ENCODE measurements around the gene RILP. TPM values are rescaled to one million over a fixed set of nuclear protein-coding genes. Genes with fewer than 3 reads are reported as not detected.

The RILP gene
- total RNA-seq, 1 experiment from 2014 or later, result 11.6 TPM

DNA sequence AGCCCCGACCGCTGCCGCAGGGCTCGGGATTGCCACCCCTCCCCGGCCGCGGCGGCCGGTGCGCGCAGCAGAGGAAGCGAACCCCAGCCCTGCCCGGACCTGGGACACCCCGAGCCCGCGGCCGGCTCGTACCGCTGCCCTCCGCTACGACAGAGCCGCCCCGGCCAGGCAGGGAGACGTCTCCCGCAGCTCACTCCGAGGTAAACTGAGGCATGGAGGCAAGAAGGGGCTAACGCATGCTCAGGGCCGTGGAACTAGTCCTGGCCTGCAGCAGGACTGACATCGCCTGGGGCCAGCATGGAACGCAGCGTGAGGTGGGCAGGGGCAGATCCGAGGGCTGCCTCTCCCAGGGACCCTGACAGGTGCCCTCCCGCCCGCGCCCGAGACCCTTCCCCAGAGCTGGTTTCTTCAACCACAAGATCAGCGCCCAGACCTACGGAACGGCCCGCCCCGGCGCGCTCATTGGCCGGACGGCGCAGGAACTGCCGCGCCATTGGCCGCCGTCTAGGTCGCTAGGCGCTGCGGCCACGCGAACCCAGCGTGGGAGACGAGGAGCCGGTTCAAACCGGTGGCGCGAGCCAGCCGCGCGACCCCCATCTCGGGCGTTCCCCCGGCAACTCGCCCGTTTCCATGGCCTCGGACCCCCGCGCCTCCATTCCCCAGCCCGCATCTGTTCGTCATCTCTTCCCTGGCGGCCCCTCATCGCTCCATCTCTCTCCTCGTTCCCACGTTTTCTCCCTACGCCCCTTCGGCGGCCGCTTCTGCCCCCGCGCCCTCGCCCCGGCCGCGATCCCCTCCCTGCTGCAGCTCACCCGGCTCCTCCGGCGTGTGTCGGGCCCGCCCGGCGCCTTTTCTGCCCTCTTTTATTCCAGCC, 21.4 kb downstream of the RILP start, which contains the start of gene SLC43A2:
SLC43A2 (minus strand) TSS at position 853 of the 874 bp plus-strand sequence. CDS start 960 bp downstream, outside the sequence.
- POLR2A ChIA-PET, result interaction anchor here (1.0 to 3.8 kb wide), 5 partner anchors 10 to 165 kb away, joined by 3 to 16 read pairs (median 5); partner anchors contain the start of gene RILP
- RAD21 ChIA-PET (ENCODE audit: low non-redundant PET in 1 of 2, low total read pairs in 2 of 2, uncharacterized antibody in 2 of 2, unreplicated experiment in 2 of 2), result interaction anchor here (2.2 to 2.5 kb wide), 2 partner anchors 54 kb away, joined by 23 to 25 read pairs; no protein-coding TSS in a partner anchor
- H3K27me3 ChIP-seq (ENCODE audit: insufficient read depth, low read length), result no peaks in the 10 kb centered on the region
- peak within 1 kb of the TSS; percentile 100 for H3K4me2 ChIP-seq (ENCODE audit: low read length)
- intact Hi-C loops (cut with micrococcal nuclease), result no loop called here
- H2AFZ ChIP-seq (ENCODE audit: low read depth, low read length, poor library complexity, severe bottlenecking), result peak within 1 kb of the TSS; percentile 82
- ATAC-seq (peak; percentile 85), DNase-seq (ENCODE audit: low read depth, low spot score) (peak; percentile 48)
- H3K9me3 ChIP-seq (ENCODE audit: control insufficient read depth in 1 of 2, insufficient read depth in 1 of 2, low read depth in 1 of 2, low read length in 2 of 2), result no peaks in the 10 kb centered on the region
- H4K20me1 ChIP-seq (ENCODE audit: insufficient read depth), result no peaks in the 10 kb centered on the region
- CTCF ChIA-PET, result interaction anchor here (0.6 to 3.6 kb wide), 5 partner anchors 11 to 237 kb away, joined by 3 to 113 read pairs (median 22); partner anchors contain the start of gene RILP
- peaks cover 13 to 41% of the 10 kb centered on the region in 2 experiments for H3K4me1 ChIP-seq (ENCODE audit: control insufficient read depth in 1 of 2, insufficient read depth in 2 of 2, low read length in 2 of 2)
- peak within 1 kb of the TSS; percentile 65 for H3K27ac ChIP-seq (ENCODE audit: low read depth, low read length)
- TF ChIP-seq ZFX (IDR thresholded peaks at IDR 0.05) (0 out of 2 replicates have a peak, but pooled peaks have one; percentile 6), TCF7L2 (IDR thresholded peaks at IDR 0.05; ENCODE audit: borderline replicate concordance, extremely low read depth, insufficient read depth, insufficient read length) (no peak), POLR2AphosphoS5 (IDR thresholded peaks at IDR 0.05; ENCODE audit: low read depth, low read length) (peak; percentile 28; the same call in 1 of the 2 replicates)
- TF ChIP-seq, protein P1, sequence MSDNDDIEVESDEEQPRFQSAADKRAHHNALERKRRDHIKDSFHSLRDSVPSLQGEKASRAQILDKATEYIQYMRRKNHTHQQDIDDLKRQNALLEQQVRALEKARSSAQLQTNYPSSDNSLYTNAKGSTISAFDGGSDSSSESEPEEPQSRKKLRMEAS (IDR thresholded peaks at IDR 0.05), result peak; percentile 55; the same call in 1 of the 2 replicates
- no peaks in the 10 kb centered on the region for H3K79me2 ChIP-seq (ENCODE audit: insufficient read depth, low read length)
- no peaks in the 10 kb centered on the region for H3K9me2 ChIP-seq (ENCODE audit: insufficient read depth)
- no TSS peak for BruUV-seq (replicated peaks)
- H3K9ac ChIP-seq (ENCODE audit: low read length), result peak within 1 kb of the TSS; percentile 92
- peak within 1 kb of the TSS; percentile 85 to 93 for H3K4me3 ChIP-seq (replicated peaks in 1 of 2; ENCODE audit: low read depth in 1 of 2, low read length in 2 of 2)
- no peaks in the 10 kb centered on the region for H3K36me3 ChIP-seq (ENCODE audit: control insufficient read depth in 1 of 2, insufficient read depth in 2 of 2, low read length in 2 of 2)

All from HCT116 (cell line).